ENCODE results near the gene TBC1D5. TPM values are rescaled to one million over a fixed set of nuclear protein-coding genes. Genes with fewer than 3 reads are reported as not detected.

The TBC1D5 gene
- total RNA-seq, 1 experiment from 2014 or later = 36.4 TPM

DNA sequence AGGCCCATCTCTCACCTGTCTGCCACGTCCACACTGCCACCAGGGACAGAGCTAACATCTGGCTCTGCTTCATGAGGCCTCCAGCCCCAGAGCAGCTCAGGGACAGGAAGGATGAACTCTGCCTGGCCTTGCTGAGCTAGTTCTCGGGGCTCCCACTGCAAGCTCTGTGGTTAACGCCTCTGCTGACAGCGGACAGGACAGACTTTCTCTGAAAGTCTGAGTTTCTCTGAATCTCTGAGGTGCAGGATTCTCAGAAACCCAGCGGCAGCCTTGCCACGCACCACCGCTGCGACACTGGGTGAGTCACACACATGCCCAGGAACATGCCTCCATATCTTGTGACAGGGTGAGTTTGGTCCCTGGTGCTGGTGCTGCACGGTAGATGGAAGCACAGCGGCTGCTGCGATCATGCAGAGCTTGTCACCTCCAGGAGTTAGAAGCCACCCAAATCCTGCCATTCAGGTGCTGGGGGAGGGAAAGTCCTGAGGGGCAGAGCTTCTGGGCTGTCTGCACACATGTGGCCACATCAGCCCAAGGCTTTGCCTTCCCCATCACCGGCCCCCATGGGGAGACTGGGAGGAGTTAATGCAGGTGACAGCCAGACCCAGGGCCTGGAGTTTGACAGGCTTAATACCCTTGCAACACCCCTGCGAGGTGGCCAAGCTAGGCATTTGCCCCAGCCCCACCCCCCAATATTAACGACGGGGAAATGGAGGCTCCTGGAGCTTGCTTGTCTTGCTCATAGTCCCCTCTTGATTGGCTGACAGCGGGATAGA lies 590.6 kb downstream of the TBC1D5 start:
- Histone ChIP-seq H3K4me3 (ENCODE audit: low read depth, low read length) (no peak overlapping the region), H3K36me3 (ENCODE audit: control insufficient read depth, insufficient read depth, low read length) (no peaks in the 10 kb centered on the region), H3K4me1 (no peaks in the 10 kb centered on the region), H3K9me3 (no peaks in the 10 kb centered on the region), H3K27me3 (replicated peaks; ENCODE audit: control insufficient read depth, insufficient read depth, low read length) (no peaks in the 10 kb centered on the region)
- Mint-ChIP-seq H3K9me3 (ENCODE audit: unreplicated experiment) (no peaks in the 10 kb centered on the region), H3K36me3 (ENCODE audit: insufficient read depth, unreplicated experiment) (peaks cover 15% of the 10 kb centered on the region), H3K4me1 (ENCODE audit: low read depth, unreplicated experiment) (no peaks in the 10 kb centered on the region), H3K27ac (ENCODE audit: unreplicated experiment) (no peak overlapping the region), H3K4me3 (ENCODE audit: unreplicated experiment) (no peak overlapping the region), H3K27me3 (ENCODE audit: insufficient read depth, unreplicated experiment) (peaks cover 2% of the 10 kb centered on the region)
- CTCF ChIA-PET = no interaction called here
- no peak for TF ChIP-seq CTCF (IDR thresholded peaks at IDR 0.05; ENCODE audit: insufficient read depth in 1 of 2, low read depth in 1 of 2, low read length in 1 of 2, severe bottlenecking in 1 of 2, unreplicated experiment in 1 of 2)
- BruUV-seq (replicated peaks) = no TSS peak
- intact Hi-C loops (cut with micrococcal nuclease; ENCODE audit: unreplicated experiment) = no loop called here
- DNase-seq = no peak
- POLR2A ChIA-PET = no interaction called here

- Mint-ChIP-seq H3K27ac (ENCODE audit: unreplicated experiment) (no peak overlapping the region), H3K4me3 (ENCODE audit: unreplicated experiment) (no peak overlapping the region), H3K4me1 (ENCODE audit: low read depth, unreplicated experiment) (no peaks in the 10 kb centered on the region), H3K27me3 (ENCODE audit: insufficient read depth, unreplicated experiment) (peaks cover 2% of the 10 kb centered on the region), H3K9me3 (ENCODE audit: unreplicated experiment) (no peaks in the 10 kb centered on the region), H3K36me3 (ENCODE audit: insufficient read depth, unreplicated experiment) (peaks cover 11% of the 10 kb centered on the region)
- Histone ChIP-seq H3K9me3 (no peaks in the 10 kb centered on the region), H3K27me3 (replicated peaks; ENCODE audit: control insufficient read depth, insufficient read depth, low read length) (no peaks in the 10 kb centered on the region), H3K4me3 (ENCODE audit: low read depth, low read length) (no peak overlapping the region), H3K4me1 (no peaks in the 10 kb centered on the region), H3K36me3 (ENCODE audit: control insufficient read depth, insufficient read depth, low read length) (no peaks in the 10 kb centered on the region)
- no peak for DNase-seq
- ChIA-PET CTCF (no interaction called here), POLR2A (no interaction called here)
- intact Hi-C loops (cut with micrococcal nuclease; ENCODE audit: unreplicated experiment) = no loop called here
- TF ChIP-seq CTCF (IDR thresholded peaks at IDR 0.05; ENCODE audit: insufficient read depth in 1 of 2, low read depth in 1 of 2, low read length in 1 of 2, severe bottlenecking in 1 of 2, unreplicated experiment in 1 of 2) = no peak
- BruUV-seq (replicated peaks) = no TSS peak
Measured at GRCh38 chr3:17149076-17149475, 593.4 kb downstream of the TBC1D5 start.

DNA sequence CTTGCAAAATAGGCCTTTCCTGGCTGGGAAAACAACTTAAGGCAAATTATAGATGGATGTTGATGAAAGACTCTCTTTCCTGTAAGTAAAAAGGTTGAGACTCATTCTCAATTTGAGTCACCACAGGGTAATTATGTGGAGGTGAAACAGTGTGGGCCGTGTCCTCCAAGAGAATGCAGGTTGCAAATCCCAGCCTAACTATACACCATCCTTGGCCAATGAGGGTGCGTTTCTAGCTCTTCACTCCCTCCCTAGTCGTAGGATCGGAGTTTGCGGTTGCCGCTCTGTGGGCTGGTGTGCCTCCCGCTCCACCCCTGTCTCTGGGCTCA lies 597.8 kb downstream of the TBC1D5 start:
- Mint-ChIP-seq H3K4me3 (ENCODE audit: unreplicated experiment) (no peak overlapping the region), H3K36me3 (ENCODE audit: insufficient read depth, unreplicated experiment) (no peaks in the 10 kb centered on the region), H3K9me3 (ENCODE audit: unreplicated experiment) (no peaks in the 10 kb centered on the region), H3K27ac (ENCODE audit: unreplicated experiment) (no peak overlapping the region), H3K27me3 (ENCODE audit: insufficient read depth, unreplicated experiment) (peaks cover 10% of the 10 kb centered on the region), H3K4me1 (ENCODE audit: low read depth, unreplicated experiment) (no peaks in the 10 kb centered on the region)
- no peaks in the 10 kb centered on the region for H3K9me3 ChIP-seq
- H3K4me1 ChIP-seq = no peaks in the 10 kb centered on the region
- no TSS peak for BruUV-seq (replicated peaks)
- intact Hi-C loops (cut with micrococcal nuclease; ENCODE audit: unreplicated experiment) = no loop called here
- H3K4me3 ChIP-seq (ENCODE audit: low read depth, low read length) = no peak overlapping the region
- no peaks in the 10 kb centered on the region for H3K27me3 ChIP-seq (replicated peaks; ENCODE audit: control insufficient read depth, insufficient read depth, low read length)
- TF ChIP-seq CTCF (IDR thresholded peaks at IDR 0.05; ENCODE audit: insufficient read depth in 1 of 2, low read depth in 1 of 2, low read length in 1 of 2, severe bottlenecking in 1 of 2, unreplicated experiment in 1 of 2) = no peak
- ChIA-PET POLR2A (no interaction called here), CTCF (no interaction called here)
- no peak for DNase-seq
- H3K36me3 ChIP-seq (ENCODE audit: control insufficient read depth, insufficient read depth, low read length) = no peaks in the 10 kb centered on the region
